Measurements from ENCODE around the gene FGGY. TPM values are rescaled to one million over a fixed set of nuclear protein-coding genes. Genes with fewer than 3 reads are reported as not detected.
"Not testable (repeated sequence)": the region's sequence is repeated elsewhere in the genome, so short reads cannot be mapped to it uniquely, and the experiment has no call there.

The FGGY gene
- total and polyA plus RNA-seq, 7 experiments from 2014 or later: 2.5 to 15.2 (median 11.2) TPM

DNA sequence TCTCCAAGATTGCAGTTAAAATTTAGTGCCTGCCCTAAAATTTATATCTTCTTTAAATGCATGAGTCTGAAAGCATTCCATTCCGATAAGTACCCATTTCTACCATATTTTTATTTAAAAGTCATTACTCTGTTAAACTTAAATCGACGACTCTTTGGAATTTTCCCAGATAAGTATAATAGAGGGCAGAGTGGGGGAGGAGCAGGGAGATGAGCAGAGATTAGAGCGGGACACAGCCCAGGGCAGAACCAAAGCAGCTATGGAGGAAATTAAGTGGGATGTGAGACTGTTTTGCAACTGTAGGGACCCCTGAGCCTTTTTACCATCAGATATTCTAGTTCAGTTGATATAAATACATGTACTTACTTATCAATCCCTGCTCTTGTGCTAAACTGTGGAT lies 257.9 kb downstream of the FGGY start:
- POLR2A ChIA-PET: no interaction called here
- DNase-seq: no peak
- peaks cover 11 to 51% (median 40%) of the 10 kb centered on the region in 5 donors for H3K36me3 Mint-ChIP-seq
- H3K27me3 ChIP-seq (ENCODE audit: control insufficient read depth in 2 of 2, insufficient read depth in 2 of 2, low read length in 2 of 2): no peaks in the 10 kb centered on the region
- H3K27me3 Mint-ChIP-seq: no peaks in the 10 kb centered on the region
- H3K4me1 ChIP-seq (ENCODE audit: control insufficient read depth in 2 of 2, insufficient read depth in 2 of 2, low read length in 2 of 2): no peaks in the 10 kb centered on the region
- no peak for ATAC-seq
- H3K36me3 ChIP-seq (ENCODE audit: control insufficient read depth in 2 of 3, insufficient read depth in 3 of 3, low read length in 3 of 3): peaks cover 0 to 10% (median 0%) of the 10 kb centered on the region in 3 experiments
- H3K4me3 Mint-ChIP-seq: no peak overlapping the region
- no peak overlapping the region for H3K27ac Mint-ChIP-seq
- no peak overlapping the region for H3K27ac ChIP-seq (ENCODE audit: low read depth, low read length)
- peaks cover 3 to 32% (median 10%) of the 10 kb centered on the region in 11 donors for H3K9me3 Mint-ChIP-seq
- intact Hi-C loops (cut with micrococcal nuclease): no loop called here
- H3K4me3 ChIP-seq (ENCODE audit: low read length): no peak overlapping the region
- peaks cover 0 to 6% (median 0%) of the 10 kb centered on the region in 3 experiments for H3K9me3 ChIP-seq (ENCODE audit: control insufficient read depth in 2 of 3, low read length in 3 of 3)
- CTCF ChIA-PET: no interaction called here
- peaks cover 0 to 5% (median 0%) of the 10 kb centered on the region in 7 donors for H3K4me1 Mint-ChIP-seq

DNA sequence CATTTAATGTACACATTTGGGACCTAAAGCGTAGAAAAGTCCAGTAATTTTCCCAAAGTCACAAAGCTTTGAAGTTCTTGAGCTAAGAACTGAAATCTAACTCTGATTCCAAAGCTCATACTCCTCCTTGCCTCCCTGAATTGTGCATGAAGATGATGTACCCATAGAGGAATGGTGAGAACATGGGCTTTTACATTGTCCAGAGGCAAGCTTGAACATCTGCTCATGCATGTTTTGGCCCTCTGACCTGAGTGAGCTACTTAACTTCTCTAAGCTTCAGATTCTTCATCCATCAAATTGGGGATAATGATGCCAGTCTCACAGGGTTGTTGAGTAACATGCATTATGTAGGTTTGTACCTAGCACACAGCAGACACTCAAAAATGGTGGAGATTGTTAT lies 259.5 kb downstream of the FGGY start:
- Mint-ChIP-seq H3K9me3 (peaks cover 3 to 32% (median 14%) of the 10 kb centered on the region in 11 donors), H3K4me3 (no peak overlapping the region), H3K4me1 (peaks cover 0 to 12% (median 0%) of the 10 kb centered on the region in 7 donors), H3K27me3 (no peaks in the 10 kb centered on the region), H3K27ac (no peak overlapping the region), H3K36me3 (peaks cover 19 to 56% (median 40%) of the 10 kb centered on the region in 5 donors)
- no peak for ATAC-seq
- H3K27ac ChIP-seq (ENCODE audit: low read depth, low read length): no peak overlapping the region
- no peak overlapping the region for H3K4me3 ChIP-seq (ENCODE audit: low read length)
- intact Hi-C loops (cut with micrococcal nuclease): no loop called here
- H3K4me1 ChIP-seq (ENCODE audit: control insufficient read depth in 2 of 2, insufficient read depth in 2 of 2, low read length in 2 of 2): no peaks in the 10 kb centered on the region
- ChIA-PET POLR2A (no interaction called here), CTCF (no interaction called here)
- H3K36me3 ChIP-seq (ENCODE audit: control insufficient read depth in 2 of 3, insufficient read depth in 3 of 3, low read length in 3 of 3): peaks cover 0 to 10% (median 0%) of the 10 kb centered on the region in 3 experiments
- H3K9me3 ChIP-seq (ENCODE audit: control insufficient read depth in 2 of 3, low read length in 3 of 3): peaks cover 0 to 6% (median 0%) of the 10 kb centered on the region in 3 experiments
- H3K27me3 ChIP-seq (ENCODE audit: control insufficient read depth in 2 of 2, insufficient read depth in 2 of 2, low read length in 2 of 2): no peaks in the 10 kb centered on the region
- no peak for DNase-seq

DNA sequence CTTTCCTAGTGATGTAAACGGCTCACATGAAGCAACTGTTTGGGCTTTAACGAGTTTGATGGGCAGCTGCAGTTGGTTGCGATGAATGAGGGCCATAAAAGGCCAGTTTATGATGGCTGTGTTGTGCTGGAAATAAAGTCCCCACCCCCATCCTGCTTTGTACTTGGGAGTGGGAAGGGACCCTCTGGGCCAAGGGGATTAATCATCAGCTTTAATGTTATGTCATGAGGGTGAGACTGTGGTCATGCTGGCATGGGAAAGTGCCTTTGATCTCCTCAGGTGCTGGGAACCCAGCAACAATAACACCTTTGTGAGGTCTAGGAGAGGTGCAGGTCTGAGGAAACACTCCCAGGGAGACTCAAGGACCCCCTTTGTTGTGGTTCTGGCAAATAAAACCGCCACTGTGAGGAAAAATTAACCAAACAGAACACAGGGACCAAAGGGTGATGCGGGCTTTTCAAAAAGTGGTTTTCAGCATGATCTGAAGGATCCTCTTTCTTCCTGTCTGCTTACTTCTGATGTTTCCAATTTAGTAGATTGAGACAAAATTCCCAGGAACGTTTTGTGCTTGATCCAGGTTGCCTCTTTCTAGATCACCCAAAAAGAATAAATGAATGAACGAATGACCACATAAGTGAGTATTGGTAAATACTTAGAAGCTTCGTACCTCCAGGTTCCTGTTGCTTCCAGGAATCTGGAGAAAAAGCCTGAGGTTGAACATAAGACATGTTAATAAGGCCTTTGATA lies 260.1 kb downstream of the FGGY start:
- intact Hi-C loops (cut with micrococcal nuclease): no loop called here
- no peaks in the 10 kb centered on the region for H3K4me1 ChIP-seq (ENCODE audit: control insufficient read depth in 2 of 2, insufficient read depth in 2 of 2, low read length in 2 of 2)
- H3K27ac ChIP-seq (ENCODE audit: low read depth, low read length): no peak overlapping the region
- no peak overlapping the region for H3K27ac Mint-ChIP-seq
- H3K4me3 ChIP-seq (ENCODE audit: low read length): no peak overlapping the region
- H3K4me3 Mint-ChIP-seq: no peak overlapping the region
- H3K36me3 ChIP-seq (ENCODE audit: control insufficient read depth in 2 of 3, insufficient read depth in 3 of 3, low read length in 3 of 3): peaks cover 0 to 10% (median 0%) of the 10 kb centered on the region in 3 experiments
- peaks cover 0 to 12% (median 0%) of the 10 kb centered on the region in 7 donors for H3K4me1 Mint-ChIP-seq
- no peaks in the 10 kb centered on the region for H3K27me3 Mint-ChIP-seq
- H3K27me3 ChIP-seq (ENCODE audit: control insufficient read depth in 2 of 2, insufficient read depth in 2 of 2, low read length in 2 of 2): no peaks in the 10 kb centered on the region
- H3K9me3 Mint-ChIP-seq: peaks cover 3 to 32% (median 14%) of the 10 kb centered on the region in 11 donors
- H3K36me3 Mint-ChIP-seq: peaks cover 19 to 56% (median 40%) of the 10 kb centered on the region in 5 donors
- POLR2A ChIA-PET: no interaction called here
- no peak for ATAC-seq
- CTCF ChIA-PET: no interaction called here
- no peak for DNase-seq
- H3K9me3 ChIP-seq (ENCODE audit: control insufficient read depth in 2 of 3, low read length in 3 of 3): peaks cover 0 to 6% (median 0%) of the 10 kb centered on the region in 3 experiments

DNA sequence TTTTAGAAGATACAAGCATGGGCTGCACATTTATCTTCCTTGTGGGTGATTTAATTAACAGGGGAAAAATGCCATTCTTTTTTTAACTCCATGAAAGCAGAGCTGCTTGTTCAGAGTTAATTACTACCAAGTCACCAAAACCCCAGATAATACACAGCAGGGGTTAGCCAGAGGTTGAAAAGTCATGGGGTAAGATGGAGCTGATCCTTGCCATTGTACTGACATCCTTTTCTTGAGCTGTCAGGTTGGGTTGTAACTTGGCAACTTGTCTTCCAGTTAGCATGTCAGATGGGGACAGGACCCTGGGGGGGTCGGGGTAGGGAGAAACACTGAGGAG lies 260.6 kb downstream of the FGGY start:
- Histone ChIP-seq H3K4me3 (ENCODE audit: low read length) (no peak overlapping the region), H3K27ac (ENCODE audit: low read depth, low read length) (no peak overlapping the region), H3K9me3 (ENCODE audit: control insufficient read depth in 2 of 3, low read length in 3 of 3) (peaks cover 0 to 6% (median 0%) of the 10 kb centered on the region in 3 experiments), H3K27me3 (ENCODE audit: control insufficient read depth in 2 of 2, insufficient read depth in 2 of 2, low read length in 2 of 2) (no peaks in the 10 kb centered on the region), H3K4me1 (ENCODE audit: control insufficient read depth in 2 of 2, insufficient read depth in 2 of 2, low read length in 2 of 2) (no peaks in the 10 kb centered on the region), H3K36me3 (ENCODE audit: control insufficient read depth in 2 of 3, insufficient read depth in 3 of 3, low read length in 3 of 3) (peaks cover 0 to 10% (median 0%) of the 10 kb centered on the region in 3 experiments)
- intact Hi-C loops (cut with micrococcal nuclease): no loop called here
- Mint-ChIP-seq H3K4me1 (peaks cover 0 to 12% (median 0%) of the 10 kb centered on the region in 7 donors), H3K9me3 (peaks cover 3 to 32% (median 14%) of the 10 kb centered on the region in 11 donors), H3K36me3 (peaks cover 19 to 56% (median 40%) of the 10 kb centered on the region in 5 donors), H3K27ac (no peak overlapping the region), H3K4me3 (no peak overlapping the region), H3K27me3 (no peaks in the 10 kb centered on the region)
- CTCF ChIA-PET: no interaction called here
- ATAC-seq: no peak
- POLR2A ChIA-PET: no interaction called here
- no peak for DNase-seq

DNA sequence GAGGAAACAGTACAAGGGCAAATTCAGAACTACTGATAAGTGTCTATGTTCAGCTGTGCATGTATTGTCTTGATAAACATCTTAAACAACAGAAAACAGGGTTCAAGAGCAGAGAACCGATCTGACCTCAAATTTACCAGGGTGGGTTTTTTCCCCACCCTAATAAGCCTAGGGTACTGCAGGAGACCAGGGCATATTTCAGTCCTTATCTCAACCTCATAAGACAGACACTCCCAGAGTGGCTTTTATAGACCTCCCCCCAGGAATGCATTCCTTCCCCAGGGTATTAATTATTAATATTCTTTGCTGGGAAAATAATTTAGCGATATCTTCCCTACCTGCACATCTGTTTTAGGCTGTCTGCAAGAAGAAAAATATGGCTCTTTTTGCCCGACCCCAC lies 261.7 kb downstream of the FGGY start:
- H3K4me3 Mint-ChIP-seq; intact Hi-C loops (cut with micrococcal nuclease); ATAC-seq; CTCF ChIA-PET; H3K4me3 ChIP-seq (ENCODE audit: low read length); H3K27me3 Mint-ChIP-seq; H3K9me3 ChIP-seq (ENCODE audit: control insufficient read depth in 2 of 3, low read length in 3 of 3); DNase-seq; H3K27ac ChIP-seq (ENCODE audit: low read depth, low read length); POLR2A ChIA-PET; H3K27ac Mint-ChIP-seq; H3K4me1 ChIP-seq (ENCODE audit: control insufficient read depth in 2 of 2, insufficient read depth in 2 of 2, low read length in 2 of 2); H3K27me3 ChIP-seq (ENCODE audit: control insufficient read depth in 2 of 2, insufficient read depth in 2 of 2, low read length in 2 of 2): not testable (repeated sequence)
- peaks cover 3 to 32% (median 14%) of the 10 kb centered on the region in 11 donors for H3K9me3 Mint-ChIP-seq
- peaks cover 22 to 62% (median 40%) of the 10 kb centered on the region in 5 donors for H3K36me3 Mint-ChIP-seq
- peaks cover 0 to 10% (median 0%) of the 10 kb centered on the region in 3 experiments for H3K36me3 ChIP-seq (ENCODE audit: control insufficient read depth in 2 of 3, insufficient read depth in 3 of 3, low read length in 3 of 3)
- H3K4me1 Mint-ChIP-seq: peaks cover 0 to 12% (median 0%) of the 10 kb centered on the region in 7 donors

DNA sequence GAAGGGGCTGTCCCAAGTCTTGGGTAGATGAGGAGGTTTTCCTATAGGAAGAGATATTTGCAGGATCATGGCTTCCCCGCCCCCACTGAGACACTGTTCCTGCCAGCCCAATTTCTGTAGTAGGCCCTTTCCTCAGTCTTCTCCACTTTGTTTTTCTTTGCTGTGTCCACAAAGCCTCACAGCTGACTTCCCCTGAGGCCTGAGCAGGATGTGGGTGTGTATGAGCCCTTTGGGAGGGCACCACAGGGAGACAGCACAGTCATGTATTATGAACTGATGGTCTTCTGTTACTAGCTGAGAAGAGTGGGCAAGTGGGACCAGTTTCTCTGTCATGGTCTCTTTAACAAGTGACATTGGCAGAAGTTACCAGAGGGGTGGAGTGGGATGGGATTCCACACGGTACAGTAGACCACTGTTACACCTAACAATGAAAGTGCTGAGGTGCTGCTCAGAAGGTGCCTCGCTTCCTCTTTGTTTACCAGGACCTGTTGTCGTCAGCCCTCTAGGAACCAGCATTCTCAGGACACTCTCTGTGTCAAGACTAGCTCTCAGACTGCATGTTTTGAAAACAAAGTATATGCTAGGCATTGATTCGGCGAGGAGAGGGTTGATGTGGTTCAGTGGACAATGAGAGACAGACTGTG lies 264.0 kb downstream of the FGGY start:
- Mint-ChIP-seq H3K4me1 (peaks cover 0 to 20% (median 0%) of the 10 kb centered on the region in 7 donors), H3K4me3 (no peak overlapping the region), H3K27ac (no peak overlapping the region), H3K9me3 (peaks cover 3 to 32% (median 14%) of the 10 kb centered on the region in 11 donors), H3K27me3 (peaks cover 0 to 5% (median 0%) of the 10 kb centered on the region in 5 donors), H3K36me3 (peaks cover 9 to 46% (median 28%) of the 10 kb centered on the region in 5 donors)
- Histone ChIP-seq H3K4me3 (ENCODE audit: low read length) (no peak overlapping the region), H3K27me3 (ENCODE audit: control insufficient read depth in 2 of 2, insufficient read depth in 2 of 2, low read length in 2 of 2) (no peaks in the 10 kb centered on the region), H3K36me3 (ENCODE audit: control insufficient read depth in 2 of 3, insufficient read depth in 3 of 3, low read length in 3 of 3) (no peaks in the 10 kb centered on the region), H3K4me1 (ENCODE audit: control insufficient read depth in 2 of 2, insufficient read depth in 2 of 2, low read length in 2 of 2) (no peaks in the 10 kb centered on the region), H3K27ac (ENCODE audit: low read depth, low read length) (no peak overlapping the region), H3K9me3 (ENCODE audit: control insufficient read depth in 2 of 3, low read length in 3 of 3) (peaks cover 0 to 6% (median 0%) of the 10 kb centered on the region in 3 experiments)
- intact Hi-C loops (cut with micrococcal nuclease): no loop called here
- ATAC-seq (no peak), DNase-seq (no peak)
- CTCF ChIA-PET: no interaction called here
- POLR2A ChIA-PET: no interaction called here
